HCT116 (cell line): ENCODE results near the gene RPS6KA1. TPM values are rescaled to one million over a fixed set of nuclear protein-coding genes. Genes with fewer than 3 reads are reported as not detected.

Experiments
- ATAC-seq: fragments of 200-7000 bp; cut with Tn5 transposase; 2 replicates; pipeline ENCODE4 v1.9.1; 2020; ENCODE audit warnings: mild to moderate bottlenecking, moderate library complexity
- BruUV-seq: library from RNA; stranded (reverse); fragments of 400-500 nt; replicated peaks from 2 replicates; lab custom pipeline; 2021; lab: Mats Ljungman, UMichigan
- CTCF ChIA-PET: fragments of 300-600 bp; sonication (Branson Sonifier 250); formaldehyde crosslinking; loops from one replicate; lab custom pipeline; 2021; ENCODE audit warnings: antibody characterized with exemption; lab: Charles Lee
- POLR2A ChIA-PET: fragments of 300-600, 350-600 bp; sonication (Branson Sonifier 250); formaldehyde crosslinking; loops from one replicate; lab custom pipeline; 2021; ENCODE audit warnings: antibody characterized with exemption; lab: Charles Lee
- RAD21 ChIA-PET, 2 experiments: fragments of 300-600 bp; sonication (Branson Sonifier 250); formaldehyde crosslinking; loops; one replicate each; lab custom pipeline; 2023; ENCODE audit warnings: low total read pairs in 2 of 2; ENCODE audit not compliant: uncharacterized antibody in 2 of 2, unreplicated experiment in 2 of 2, low non-redundant PET in 1 of 2; lab: Charles Lee
- DNase-seq: peaks from one replicate; pipeline ENCODE4 v3.0.0-alpha.2; 2010; ENCODE audit warnings: low read depth, low spot score
- H2AFZ ChIP-seq: fragments of 200-600 bp; shearing (Covaris generic), sonication (generic); 2 replicates; pipeline ENCODE4 v1.6.1; 2017; ENCODE audit warnings: low read depth, mixed run types, mixed read lengths, antibody characterized with exemption, low read length; ENCODE audit not compliant: poor library complexity, severe bottlenecking
- H3K27ac ChIP-seq: 2 replicates; pipeline ENCODE4 v1.5.1; 2012; ENCODE audit warnings: low read depth, low read length
- H3K27me3 ChIP-seq: fragments of 200-600 bp; sonication (generic); 2 replicates; pipeline ENCODE4 v1.6.1; 2016; ENCODE audit warnings: mixed run types, low read length, mixed read lengths; ENCODE audit not compliant: insufficient read depth
- H3K36me3 ChIP-seq, 2 experiments: fragments of 200-500 bp in 1 of 2; fragments of 200-600 bp in 1 of 2; sonication (Bioruptor generic) in 1 of 2; sonication (generic) in 1 of 2; 2 replicates each; pipeline versions ENCODE4 v1.5.1 to v1.6.1; 2014 to 2016; ENCODE audit warnings: low read length in 2 of 2, inconsistent platforms in 1 of 2, mixed read lengths in 1 of 2, mixed run types in 1 of 2; ENCODE audit not compliant: insufficient read depth in 2 of 2, control insufficient read depth in 1 of 2
- H3K4me1 ChIP-seq, 2 experiments: fragments of 200-600 bp in 1 of 2; sonication (generic) in 1 of 2; 2 replicates each; pipeline versions ENCODE4 v1.5.1 to v1.6.1; 2012 to 2017; ENCODE audit warnings: low read length in 2 of 2, inconsistent platforms in 1 of 2, mild to moderate bottlenecking in 1 of 2, mixed read lengths in 1 of 2, mixed run types in 1 of 2, moderate library complexity in 1 of 2; ENCODE audit not compliant: insufficient read depth in 2 of 2, control insufficient read depth in 1 of 2
- H3K4me2 ChIP-seq: fragments of 200-600 bp; sonication (generic); 2 replicates; pipeline ENCODE4 v1.6.1; 2017; ENCODE audit warnings: mixed run types, low read length, mixed read lengths
- H3K4me3 ChIP-seq, 2 experiments: fragments of 200-600 bp in 1 of 2; sonication (generic) in 1 of 2; replicated peaks in 1 of 2; 2 replicates each; pipeline ENCODE4 v1.5.1; 2011 to 2016; ENCODE audit warnings: low read length in 2 of 2, control low read depth in 1 of 2, low read depth in 1 of 2, mild to moderate bottlenecking in 1 of 2, mixed read lengths in 1 of 2, mixed run types in 1 of 2
- H3K79me2 ChIP-seq: fragments of 200-600 bp; sonication (generic); 2 replicates; pipeline ENCODE4 v1.6.1; 2017; ENCODE audit warnings: mild to moderate bottlenecking, mixed run types, low read length, moderate library complexity, mixed read lengths; ENCODE audit not compliant: insufficient read depth
- H3K9ac ChIP-seq: fragments of 200-600 bp; sonication (generic); 2 replicates; pipeline ENCODE4 v1.6.1; 2016; ENCODE audit warnings: low read length, mixed read lengths
- H3K9me2 ChIP-seq: fragments of 200-600 bp; sonication (generic), shearing (Covaris generic); 2 replicates; pipeline ENCODE4 v1.6.1; 2017; ENCODE audit warnings: mixed run types, mild to moderate bottlenecking, moderate library complexity; ENCODE audit not compliant: insufficient read depth
- H3K9me3 ChIP-seq, 2 experiments: fragments of 200-500 bp in 1 of 2; fragments of 200-600 bp in 1 of 2; sonication (Bioruptor generic) in 1 of 2; sonication (generic) in 1 of 2; 2 replicates each; pipeline ENCODE4 v1.6.1; 2014 to 2017; ENCODE audit warnings: low read length in 2 of 2, mixed read lengths in 2 of 2, inconsistent platforms in 1 of 2, low read depth in 1 of 2, mild to moderate bottlenecking in 1 of 2, mixed run types in 1 of 2, moderate library complexity in 1 of 2; ENCODE audit not compliant: control insufficient read depth in 1 of 2, insufficient read depth in 1 of 2
- H4K20me1 ChIP-seq: fragments of 200-600 bp; sonication (generic), shearing (Covaris generic); 2 replicates; pipeline ENCODE4 v1.6.1; 2017; ENCODE audit warnings: mixed run types, mild to moderate bottlenecking, moderate library complexity; ENCODE audit not compliant: insufficient read depth
- CBX3 ChIP-seq: IDR thresholded peaks from 2 replicates; pipeline ENCODE4 v1.6.1; 2012; ENCODE audit warnings: low read depth
- EGR1 ChIP-seq: IDR thresholded peaks from 2 replicates; pipeline ENCODE4 v1.6.1; 2012; ENCODE audit warnings: low read depth
- ELF1 ChIP-seq: IDR thresholded peaks from 2 replicates; pipeline ENCODE4 v1.6.1; 2012; ENCODE audit warnings: low read depth, borderline replicate concordance
- EZH2 ChIP-seq: fragments of 200-600 bp; sonication (generic); IDR thresholded peaks from 2 replicates; pipeline ENCODE4 v1.6.1; 2017; ENCODE audit warnings: antibody characterized with exemption, mixed run types
- JUND ChIP-seq: IDR thresholded peaks from 2 replicates; pipeline ENCODE4 v1.6.1; 2012
- POLR2A ChIP-seq: IDR thresholded peaks from 2 replicates; pipeline ENCODE4 v1.7.0; 2011; ENCODE audit warnings: borderline replicate concordance; ENCODE audit not compliant: insufficient read depth, insufficient read length; ENCODE audit errors: extremely low read depth
- POLR2AphosphoS5 ChIP-seq: IDR thresholded peaks from 2 replicates; pipeline ENCODE4 v1.6.1; 2011; ENCODE audit warnings: mild to moderate bottlenecking, low read depth, low read length, moderate library complexity
- RAD21 ChIP-seq: IDR thresholded peaks from 2 replicates; pipeline ENCODE4 v1.6.1; 2012; ENCODE audit warnings: low read depth, mild to moderate bottlenecking
- SIN3A ChIP-seq: IDR thresholded peaks from 2 replicates; pipeline ENCODE4 v1.6.1; 2012; ENCODE audit warnings: low read depth
- SP1 ChIP-seq: IDR thresholded peaks from 2 replicates; pipeline ENCODE4 v1.6.1; 2012; ENCODE audit warnings: low read depth
- SRF ChIP-seq: IDR thresholded peaks from 2 replicates; pipeline ENCODE4 v1.6.1; 2012; ENCODE audit warnings: low read depth
- YY1 ChIP-seq: IDR thresholded peaks from 2 replicates; pipeline ENCODE4 v1.6.1; 2011; ENCODE audit warnings: low read length, low read depth, moderate library complexity, mild to moderate bottlenecking; ENCODE audit not compliant: insufficient replicate concordance; ENCODE audit errors: extremely low read depth
- ZNF274 ChIP-seq: fragments of 200-500 bp; sonication (Bioruptor generic); IDR thresholded peaks from 2 replicates; pipeline ENCODE4 v1.6.1; 2014; ENCODE audit warnings: mild to moderate bottlenecking, low read depth, low read length, inconsistent platforms
- intact Hi-C: fragments of 100-400 bp; cut with micrococcal nuclease; formaldehyde crosslinking; loops from 2 replicates; pipeline ENCODE4 v1.10.0; 2022
- total RNA-seq: library from RNA; stranded (reverse); gene quantifications from one replicate; pipeline ENCODE4 v1.2.1, GENCODE V29; 2021; ENCODE audit not compliant: unreplicated experiment
- TF ChIP-seq, protein P1 (sequence below): IDR thresholded peaks from 2 replicates; pipeline ENCODE4 v1.6.1; 2011; ENCODE audit warnings: mild to moderate bottlenecking, low read length, moderate library complexity; ENCODE audit not compliant: insufficient replicate concordance; ENCODE audit errors: extremely low read depth
- TF ChIP-seq, protein P2 (sequence below): IDR thresholded peaks from 2 replicates; pipeline ENCODE4 v1.6.1; 2012; ENCODE audit warnings: low read depth
- TF ChIP-seq, protein P3 (sequence below): IDR thresholded peaks from 2 replicates; pipeline ENCODE4 v1.6.1; 2012
- TF ChIP-seq, protein P4 (sequence below): IDR thresholded peaks from 2 replicates; pipeline ENCODE4 v1.6.1; 2012

The RPS6KA1 gene
- total RNA-seq, 1 experiment from 2014 or later = 47.0 TPM

DNA sequence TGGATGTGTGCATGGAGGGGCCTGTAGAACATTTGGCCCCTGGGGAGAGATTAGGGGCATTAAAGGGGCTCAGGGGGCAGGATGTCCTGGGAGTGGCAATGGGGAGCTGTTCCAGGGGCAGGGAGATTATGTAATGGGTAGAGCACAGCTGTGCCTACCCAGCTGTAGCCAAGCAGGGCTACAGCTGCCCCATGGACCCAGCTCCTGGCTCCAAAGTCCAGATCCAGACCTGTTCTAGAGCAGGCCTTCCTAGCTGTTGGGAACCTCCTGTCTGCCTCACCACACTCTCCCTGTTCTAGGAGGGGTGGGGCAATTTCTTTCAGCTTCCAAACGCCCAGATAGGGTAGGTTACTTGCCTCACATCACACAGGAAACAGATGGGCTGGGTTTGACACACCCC, 5.6 kb downstream of the RPS6KA1 start:
- ATAC-seq (no peak), DNase-seq (no peak)
- ChIA-PET POLR2A (no interaction called here), CTCF (interaction anchor here (1.1 kb wide), 1 partner anchor 11 kb away, joined by 3 read pairs; no protein-coding TSS in a partner anchor), RAD21 (no interaction called here)
- peaks cover 3 to 8% of the 10 kb centered on the region in 2 experiments; a peak in 1 of 4 replicates for H3K36me3 ChIP-seq
- H4K20me1 ChIP-seq = no peaks in the 10 kb centered on the region; the same call in 1 of the 2 replicates
- H3K9me2 ChIP-seq = no peaks in the 10 kb centered on the region
- BruUV-seq = no TSS peak
- H3K9ac ChIP-seq = no peak overlapping the region
- no peak overlapping the region for H3K4me2 ChIP-seq
- peaks cover 50% of the 10 kb centered on the region for H3K79me2 ChIP-seq
- H3K27ac ChIP-seq = no peak overlapping the region
- H3K27me3 ChIP-seq = no peaks in the 10 kb centered on the region
- H3K4me3 ChIP-seq = no peak overlapping the region
- no peak overlapping the region for H2AFZ ChIP-seq
- peaks cover 9 to 21% of the 10 kb centered on the region in 2 experiments for H3K4me1 ChIP-seq
- intact Hi-C loops = no loop called here
- no peaks in the 10 kb centered on the region for H3K9me3 ChIP-seq
- TF ChIP-seq SIN3A = no peak
- TF ChIP-seq EGR1 = no peak
- TF ChIP-seq, protein P1, sequence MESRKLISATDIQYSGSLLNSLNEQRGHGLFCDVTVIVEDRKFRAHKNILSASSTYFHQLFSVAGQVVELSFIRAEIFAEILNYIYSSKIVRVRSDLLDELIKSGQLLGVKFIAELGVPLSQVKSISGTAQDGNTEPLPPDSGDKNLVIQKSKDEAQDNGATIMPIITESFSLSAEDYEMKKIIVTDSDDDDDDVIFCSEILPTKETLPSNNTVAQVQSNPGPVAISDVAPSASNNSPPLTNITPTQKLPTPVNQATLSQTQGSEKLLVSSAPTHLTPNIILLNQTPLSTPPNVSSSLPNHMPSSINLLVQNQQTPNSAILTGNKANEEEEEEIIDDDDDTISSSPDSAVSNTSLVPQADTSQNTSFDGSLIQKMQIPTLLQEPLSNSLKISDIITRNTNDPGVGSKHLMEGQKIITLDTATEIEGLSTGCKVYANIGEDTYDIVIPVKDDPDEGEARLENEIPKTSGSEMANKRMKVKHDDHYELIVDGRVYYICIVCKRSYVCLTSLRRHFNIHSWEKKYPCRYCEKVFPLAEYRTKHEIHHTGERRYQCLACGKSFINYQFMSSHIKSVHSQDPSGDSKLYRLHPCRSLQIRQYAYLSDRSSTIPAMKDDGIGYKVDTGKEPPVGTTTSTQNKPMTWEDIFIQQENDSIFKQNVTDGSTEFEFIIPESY = no peak
- TF ChIP-seq POLR2A = no peak

DNA sequence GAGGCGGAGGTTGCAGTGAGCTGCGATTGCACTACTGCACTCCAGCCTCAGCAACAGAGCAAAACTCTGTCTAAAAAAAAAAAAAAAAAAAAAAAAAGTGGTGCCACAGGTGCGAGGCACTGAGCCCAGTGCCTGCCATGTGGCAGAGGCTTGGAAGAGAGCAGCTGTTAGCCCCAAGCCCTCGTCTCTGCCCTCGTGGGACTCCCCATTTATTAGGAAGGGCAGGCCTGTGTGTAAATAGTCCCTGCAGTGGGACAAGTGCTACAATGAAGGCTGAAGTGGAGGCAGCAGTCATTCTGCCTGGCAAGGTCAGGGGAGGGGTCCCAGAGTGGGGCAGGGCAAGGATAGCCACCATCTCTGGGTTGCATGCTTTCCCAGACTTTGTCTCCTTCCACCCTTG, 6.5 kb downstream of the RPS6KA1 start:
- BruUV-seq = no TSS peak
- POLR2A ChIA-PET = no interaction called here
- TF ChIP-seq SIN3A = no peak
- no peak for TF ChIP-seq ELF1
- no peak for TF ChIP-seq ZNF274
- TF ChIP-seq JUND = no peak
- TF ChIP-seq, protein P2, sequence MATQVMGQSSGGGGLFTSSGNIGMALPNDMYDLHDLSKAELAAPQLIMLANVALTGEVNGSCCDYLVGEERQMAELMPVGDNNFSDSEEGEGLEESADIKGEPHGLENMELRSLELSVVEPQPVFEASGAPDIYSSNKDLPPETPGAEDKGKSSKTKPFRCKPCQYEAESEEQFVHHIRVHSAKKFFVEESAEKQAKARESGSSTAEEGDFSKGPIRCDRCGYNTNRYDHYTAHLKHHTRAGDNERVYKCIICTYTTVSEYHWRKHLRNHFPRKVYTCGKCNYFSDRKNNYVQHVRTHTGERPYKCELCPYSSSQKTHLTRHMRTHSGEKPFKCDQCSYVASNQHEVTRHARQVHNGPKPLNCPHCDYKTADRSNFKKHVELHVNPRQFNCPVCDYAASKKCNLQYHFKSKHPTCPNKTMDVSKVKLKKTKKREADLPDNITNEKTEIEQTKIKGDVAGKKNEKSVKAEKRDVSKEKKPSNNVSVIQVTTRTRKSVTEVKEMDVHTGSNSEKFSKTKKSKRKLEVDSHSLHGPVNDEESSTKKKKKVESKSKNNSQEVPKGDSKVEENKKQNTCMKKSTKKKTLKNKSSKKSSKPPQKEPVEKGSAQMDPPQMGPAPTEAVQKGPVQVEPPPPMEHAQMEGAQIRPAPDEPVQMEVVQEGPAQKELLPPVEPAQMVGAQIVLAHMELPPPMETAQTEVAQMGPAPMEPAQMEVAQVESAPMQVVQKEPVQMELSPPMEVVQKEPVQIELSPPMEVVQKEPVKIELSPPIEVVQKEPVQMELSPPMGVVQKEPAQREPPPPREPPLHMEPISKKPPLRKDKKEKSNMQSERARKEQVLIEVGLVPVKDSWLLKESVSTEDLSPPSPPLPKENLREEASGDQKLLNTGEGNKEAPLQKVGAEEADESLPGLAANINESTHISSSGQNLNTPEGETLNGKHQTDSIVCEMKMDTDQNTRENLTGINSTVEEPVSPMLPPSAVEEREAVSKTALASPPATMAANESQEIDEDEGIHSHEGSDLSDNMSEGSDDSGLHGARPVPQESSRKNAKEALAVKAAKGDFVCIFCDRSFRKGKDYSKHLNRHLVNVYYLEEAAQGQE = no peak
- no peak for TF ChIP-seq SRF
- no peak for TF ChIP-seq POLR2AphosphoS5
- no peak for TF ChIP-seq CBX3
- no peak for TF ChIP-seq EGR1
- no peak for TF ChIP-seq EZH2
- TF ChIP-seq, protein P3, sequence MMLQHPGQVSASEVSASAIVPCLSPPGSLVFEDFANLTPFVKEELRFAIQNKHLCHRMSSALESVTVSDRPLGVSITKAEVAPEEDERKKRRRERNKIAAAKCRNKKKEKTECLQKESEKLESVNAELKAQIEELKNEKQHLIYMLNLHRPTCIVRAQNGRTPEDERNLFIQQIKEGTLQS = no peak
- TF ChIP-seq, protein P4, sequence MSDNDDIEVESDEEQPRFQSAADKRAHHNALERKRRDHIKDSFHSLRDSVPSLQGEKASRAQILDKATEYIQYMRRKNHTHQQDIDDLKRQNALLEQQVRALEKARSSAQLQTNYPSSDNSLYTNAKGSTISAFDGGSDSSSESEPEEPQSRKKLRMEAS = no peak
- TF ChIP-seq YY1 = no peak
- TF ChIP-seq RAD21 = no peak
- no peak for TF ChIP-seq SP1

More for the DNA sequence above, 6.5 kb downstream of the RPS6KA1 start:
- Histone ChIP-seq H2AFZ (no peak overlapping the region), H3K79me2 (peaks cover 42% of the 10 kb centered on the region), H3K36me3 (peaks cover 3 to 8% of the 10 kb centered on the region in 2 experiments; a peak in 1 of 4 replicates), H3K9ac (no peak overlapping the region), H3K4me1 (peaks cover 7 to 12% of the 10 kb centered on the region in 2 experiments), H3K9me2 (no peaks in the 10 kb centered on the region), H3K4me2 (no peak overlapping the region), H3K27me3 (no peaks in the 10 kb centered on the region), H3K9me3 (no peaks in the 10 kb centered on the region), H3K4me3 (no peak overlapping the region), H3K27ac (no peak overlapping the region), H4K20me1 (no peaks in the 10 kb centered on the region; the same call in 1 of the 2 replicates)
- ChIA-PET CTCF (no interaction called here), RAD21 (no interaction called here)
- DNase-seq = no peak
- intact Hi-C loops = no loop called here
- ATAC-seq = no peak
